ENCODE results near the gene FAM161B. TPM values are rescaled to one million over a fixed set of nuclear protein-coding genes. Genes with fewer than 3 reads are reported as not detected.

FAM161B gene
- total and polyA plus RNA-seq, 2 of the 4 experiments (the other 2 are of a cell fraction), result 1.9 to 2.5 TPM

GRCh38 chr14:73888460-73888725 lies 61.5 kb downstream of the FAM161B start:
- H3K18ac ChIP-seq (ENCODE audit: low read depth, low read length), result no peak overlapping the region
- H2BK120ac ChIP-seq (ENCODE audit: low read depth, low read length), result no peak overlapping the region
- H3K27ac ChIP-seq (ENCODE audit: insufficient read depth, low read length), result no peak overlapping the region
- no CpG with 5 or more reads among the region's 3 CpGs for WGBS, 2 experiments (ENCODE audit: extremely low coverage in 2 of 2, insufficient read length in 1 of 2)
- H3K4me3 ChIP-seq (ENCODE audit: insufficient read depth, low read depth, low read length), result no peak overlapping the region
- intact Hi-C loops (cut with micrococcal nuclease) (no loop called here), in situ Hi-C loops (cut with MboI; ENCODE audit: low sequenced_read_pairs) (no loop called here), dilution Hi-C loops (cut with HindIII; ENCODE audit: low sequenced_read_pairs, unreplicated experiment) (no loop called here)
- DNase-seq (no peak), ATAC-seq (ENCODE audit: low read depth) (no peak)
- H3K79me1 ChIP-seq (ENCODE audit: low read depth in 1 of 2, low read length in 2 of 2), result peaks cover 4 to 33% of the 10 kb centered on the region in 2 experiments
- no peak overlapping the region for H4K5ac ChIP-seq (ENCODE audit: low read depth, low read length)
- BruUV-seq (replicated peaks), result no TSS peak
- peaks cover 2% of the 10 kb centered on the region; the same call in 1 of the 2 replicates for H3K4me1 ChIP-seq (ENCODE audit: control insufficient read depth, insufficient read depth, low read length)
- H2AK9ac ChIP-seq (replicated peaks; ENCODE audit: low read depth, low read length, poor library complexity), result no peak overlapping the region
- no peaks in the 10 kb centered on the region for H3K27me3 ChIP-seq (ENCODE audit: control insufficient read depth, insufficient read depth, low read length)
- H3K4me2 ChIP-seq (ENCODE audit: low read depth, low read length), result no peak overlapping the region; the same call in 1 of the 2 replicates
- TF ChIP-seq, protein P1, sequence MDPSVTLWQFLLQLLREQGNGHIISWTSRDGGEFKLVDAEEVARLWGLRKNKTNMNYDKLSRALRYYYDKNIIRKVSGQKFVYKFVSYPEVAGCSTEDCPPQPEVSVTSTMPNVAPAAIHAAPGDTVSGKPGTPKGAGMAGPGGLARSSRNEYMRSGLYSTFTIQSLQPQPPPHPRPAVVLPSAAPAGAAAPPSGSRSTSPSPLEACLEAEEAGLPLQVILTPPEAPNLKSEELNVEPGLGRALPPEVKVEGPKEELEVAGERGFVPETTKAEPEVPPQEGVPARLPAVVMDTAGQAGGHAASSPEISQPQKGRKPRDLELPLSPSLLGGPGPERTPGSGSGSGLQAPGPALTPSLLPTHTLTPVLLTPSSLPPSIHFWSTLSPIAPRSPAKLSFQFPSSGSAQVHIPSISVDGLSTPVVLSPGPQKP (IDR thresholded peaks at IDR 0.05; ENCODE audit: borderline replicate concordance, low read depth, low read length), result no peak
- TF ChIP-seq, protein P2, sequence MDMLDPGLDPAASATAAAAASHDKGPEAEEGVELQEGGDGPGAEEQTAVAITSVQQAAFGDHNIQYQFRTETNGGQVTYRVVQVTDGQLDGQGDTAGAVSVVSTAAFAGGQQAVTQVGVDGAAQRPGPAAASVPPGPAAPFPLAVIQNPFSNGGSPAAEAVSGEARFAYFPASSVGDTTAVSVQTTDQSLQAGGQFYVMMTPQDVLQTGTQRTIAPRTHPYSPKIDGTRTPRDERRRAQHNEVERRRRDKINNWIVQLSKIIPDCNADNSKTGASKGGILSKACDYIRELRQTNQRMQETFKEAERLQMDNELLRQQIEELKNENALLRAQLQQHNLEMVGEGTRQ (IDR thresholded peaks at IDR 0.05; ENCODE audit: low read depth, low read length), result no peak
- no peak for TF ChIP-seq MAFK (IDR thresholded peaks at IDR 0.05; ENCODE audit: low read depth, low read length)
- TF ChIP-seq MAZ (IDR thresholded peaks at IDR 0.05; ENCODE audit: borderline replicate concordance, low read depth, low read length), result no peak
- no peak for TF ChIP-seq CHD1 (IDR thresholded peaks at IDR 0.05; ENCODE audit: low read depth, low read length)
- TF ChIP-seq NFE2L2 (IDR thresholded peaks at IDR 0.05; ENCODE audit: low read depth, low read length), result no peak
- no peak for TF ChIP-seq BHLHE40 (IDR thresholded peaks at IDR 0.05; ENCODE audit: low read depth, low read length)
- TF ChIP-seq RFX5 (IDR thresholded peaks at IDR 0.05; ENCODE audit: low read depth, low read length), result no peak
- TF ChIP-seq RCOR1 (IDR thresholded peaks at IDR 0.05; ENCODE audit: insufficient replicate concordance, low read length), result no peak
- no peak for TF ChIP-seq MXI1 (IDR thresholded peaks at IDR 0.05; ENCODE audit: borderline replicate concordance, low read depth, low read length)
- TF ChIP-seq POLR2A (IDR thresholded peaks at IDR 0.05; ENCODE audit: low read depth, low read length), result no peak
- TF ChIP-seq RAD21 (IDR thresholded peaks at IDR 0.05; ENCODE audit: low read length), result no peak
- no peak for TF ChIP-seq SMC3 (IDR thresholded peaks at IDR 0.05; ENCODE audit: low read depth, low read length)
- no peak for TF ChIP-seq FOS (IDR thresholded peaks at IDR 0.05; ENCODE audit: low read depth, low read length)
- TF ChIP-seq CTCF (conservative IDR thresholded peaks at IDR 0.05; ENCODE audit: low read depth, low read length), result no peak
- TF ChIP-seq CEBPB (IDR thresholded peaks at IDR 0.05; ENCODE audit: low read depth, low read length), result no peak
- no peak overlapping the region for H2BK5ac ChIP-seq (ENCODE audit: low read depth, low read length, poor library complexity, severe bottlenecking)
- peaks cover 39% of the 10 kb centered on the region for H4K20me1 ChIP-seq (ENCODE audit: insufficient read depth, low read length)
- H3K56ac ChIP-seq (ENCODE audit: extremely low read depth, insufficient read depth, low read length), result no peak overlapping the region
- POLR2A ChIA-PET (ENCODE audit: unreplicated experiment), result no interaction called here
- H3K9me3 ChIP-seq (ENCODE audit: control insufficient read depth, insufficient read depth, low read length), result no peaks in the 10 kb centered on the region
- H4K8ac ChIP-seq (ENCODE audit: low read depth in 2 of 2, low read length in 2 of 2), result no peak overlapping the region
- H3K9me1 ChIP-seq (ENCODE audit: insufficient read depth, low read length), result no peaks in the 10 kb centered on the region; the same call in none of the 2 replicates
- H2BK15ac ChIP-seq (ENCODE audit: low read depth, low read length), result no peak overlapping the region
- no peak overlapping the region for H3K14ac ChIP-seq (replicated peaks; ENCODE audit: low read depth, low read length)
- H3K23ac ChIP-seq (ENCODE audit: low read depth, low read length), result no peak overlapping the region
- no peak overlapping the region for H3K9ac ChIP-seq (ENCODE audit: low read depth, low read length)
- CTCF ChIA-PET, result interaction anchor here (0.6 kb wide), 1 partner anchor 409 kb away, joined by 3 read pairs; no protein-coding TSS in a partner anchor
- no peak overlapping the region for H2AFZ ChIP-seq (replicated peaks; ENCODE audit: low read length, poor library complexity)
- H3K4ac ChIP-seq (ENCODE audit: low read depth, low read length), result no peak overlapping the region
- no peak overlapping the region for H2BK20ac ChIP-seq (ENCODE audit: low read depth, low read length)
- H3K36me3 ChIP-seq (ENCODE audit: control insufficient read depth, insufficient read depth, low read length), result no peaks in the 10 kb centered on the region; the same call in 1 of the 2 replicates
- no peak overlapping the region for H2AK5ac ChIP-seq (ENCODE audit: low read depth, low read length)
- no peak overlapping the region for H4K91ac ChIP-seq (ENCODE audit: insufficient read depth, low read depth, low read length)

Data from IMR-90 (cell line).